ENCODE measurements around the gene TTC17. TPM values are rescaled to one million over a fixed set of nuclear protein-coding genes. Genes with fewer than 3 reads are reported as not detected.

The TTC17 gene
- total and polyA plus RNA-seq, 9 of the 15 experiments (the other 6 are each of a cell fraction or from before 2014, with no cell fraction given), result 19.7 to 99.1 (median 53.3) TPM

DNA sequence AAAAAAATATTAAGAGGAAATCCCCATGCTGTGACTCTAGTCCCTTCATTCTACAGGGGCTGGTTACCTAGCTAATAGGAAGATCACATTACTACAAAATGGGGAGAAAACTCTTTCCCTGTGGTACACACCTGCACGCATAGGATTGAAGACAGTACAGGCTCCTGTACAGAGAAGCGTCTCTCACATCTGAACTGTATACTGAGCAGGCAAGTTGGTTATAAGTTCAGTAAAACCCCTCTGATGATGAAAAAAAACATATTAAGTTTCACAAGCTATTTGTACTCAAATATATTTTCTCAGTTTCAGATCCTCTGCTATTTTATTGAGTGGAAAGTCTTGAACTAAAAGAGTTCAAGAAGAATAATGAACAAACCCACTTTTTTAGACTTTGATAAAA lies 164.9 kb downstream of the TTC17 start (continued):
- TF ChIP-seq ZNF512 (tag; IDR thresholded peaks at IDR 0.05), result no peak

DNA sequence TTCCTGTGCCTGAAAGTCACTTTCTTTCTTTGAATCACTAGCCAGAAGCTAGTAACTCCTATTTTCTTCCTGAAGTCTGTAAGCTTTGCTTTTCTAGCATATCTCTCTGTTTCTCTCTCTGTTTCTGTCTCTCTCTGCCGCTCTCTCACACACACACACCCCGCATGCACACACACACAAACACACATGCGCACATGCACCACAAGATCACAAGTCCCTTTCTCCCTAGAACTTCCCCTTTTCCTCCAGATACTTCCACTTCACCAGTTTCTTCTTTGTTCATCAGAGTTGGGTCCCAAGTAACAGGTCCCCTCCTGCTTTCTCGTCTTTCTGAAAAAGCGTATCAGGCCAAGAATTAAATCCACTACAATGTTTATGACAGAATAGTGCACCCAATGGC lies 173.3 kb downstream of the TTC17 start:
- WGBS (ENCODE audit: insufficient coverage, low coverage, missing lambda C conversion rate), result 0% methylated on average over 5 of the region's 5 CpGs
- H3K4me1 ChIP-seq (replicated peaks in 1 of 2; ENCODE audit: control insufficient read depth in 2 of 2, insufficient read depth in 2 of 2, low read length in 2 of 2), result no peaks in the 10 kb centered on the region
- FAIRE-seq (no peak), ATAC-seq (no peak), DNase-seq (ENCODE audit: extremely low read depth in 1 of 4, low spot score in 3 of 4) (no peak)
- no peak overlapping the region for H3K4me2 ChIP-seq (ENCODE audit: insufficient read depth, low read length)
- in situ Hi-C loops (cut with MboI) (no loop called here), intact Hi-C loops (cut with micrococcal nuclease) (no loop called here)
- H3K36me3 ChIP-seq (ENCODE audit: control insufficient read depth, insufficient read depth, low read length), result no peaks in the 10 kb centered on the region
- H3K9ac ChIP-seq (ENCODE audit: insufficient read depth in 1 of 2, low read depth in 2 of 2, low read length in 2 of 2), result no peak overlapping the region
- ChIA-PET CTCF (ENCODE audit: low intra/inter-chr PET ratio) (no interaction called here), POLR2A (no interaction called here)
- no peaks in the 10 kb centered on the region for H3K9me3 ChIP-seq (replicated peaks; ENCODE audit: control insufficient read depth, insufficient read depth, low read depth, low read length)
- no peak overlapping the region for H3K27ac ChIP-seq (ENCODE audit: extremely low read depth, low read depth, low read length)
- peaks cover 3 to 11% of the 10 kb centered on the region in 2 experiments; a peak in 2 of 5 replicates for H3K27me3 ChIP-seq (ENCODE audit: control insufficient read depth in 2 of 2, insufficient read depth in 2 of 2, low read length in 2 of 2)
- BruUV-seq (replicated peaks), result no TSS peak
- no peaks in the 10 kb centered on the region for H3K79me2 ChIP-seq (ENCODE audit: control insufficient read depth, insufficient read depth, low read length)
- no peak overlapping the region for H3K4me3 ChIP-seq
- H2AFZ ChIP-seq (ENCODE audit: low read depth, low read length), result no peak overlapping the region
- H3K9me1 ChIP-seq (ENCODE audit: control insufficient read depth, insufficient read depth, low read length), result no peaks in the 10 kb centered on the region
- H4K20me1 ChIP-seq (replicated peaks; ENCODE audit: control insufficient read depth, insufficient read depth, low read length), result no peaks in the 10 kb centered on the region
- TF ChIP-seq ZNF217 (CRISPR knock-in tag; IDR thresholded peaks at IDR 0.05), result no peak
- no peak for TF ChIP-seq NRF1 (conservative IDR thresholded peaks at IDR 0.05 in 1 of 2, IDR thresholded peaks at IDR 0.05 in 1 of 2)
- no peak for TF ChIP-seq TAL1 (IDR thresholded peaks at IDR 0.05)
- no peak for TF ChIP-seq BHLHE40 (IDR thresholded peaks at IDR 0.05; ENCODE audit: low read length)
- TF ChIP-seq ZNF408 (CRISPR knock-in tag; IDR thresholded peaks at IDR 0.05; ENCODE audit: low read depth), result no peak
- TF ChIP-seq SNIP1 (IDR thresholded peaks at IDR 0.05; ENCODE audit: low read depth), result no peak
- TF ChIP-seq MECOM (CRISPR knock-in tag; IDR thresholded peaks at IDR 0.05), result no peak
- no peak for TF ChIP-seq ZNF785 (CRISPR knock-in tag; IDR thresholded peaks at IDR 0.05)
- TF ChIP-seq POLR2B (IDR thresholded peaks at IDR 0.05; ENCODE audit: low read depth, partially characterized antibody), result no peak
- TF ChIP-seq ZNF609 (CRISPR knock-in tag; IDR thresholded peaks at IDR 0.05; ENCODE audit: borderline replicate concordance), result no peak
- no peak for TF ChIP-seq ETV6 (IDR thresholded peaks at IDR 0.05; ENCODE audit: borderline replicate concordance in 1 of 2, low read depth in 2 of 2, low read length in 1 of 2)
- no peak for TF ChIP-seq ETV6 (CRISPR knock-in tag; IDR thresholded peaks at IDR 0.05; ENCODE audit: borderline replicate concordance)
- TF ChIP-seq GABPB2 (CRISPR knock-in tag; conservative IDR thresholded peaks at IDR 0.05), result no peak
- no peak for TF ChIP-seq ZNF280B (CRISPR knock-in tag; IDR thresholded peaks at IDR 0.05)
- no peak for TF ChIP-seq LEF1 (IDR thresholded peaks at IDR 0.05)

Data from K562 (cell line).